IMR-90 (cell line): ENCODE measurements around the gene FAM110A. TPM values are rescaled to one million over a fixed set of nuclear protein-coding genes. Genes with fewer than 3 reads are reported as not detected.
A peak's percentile ranks its signal among the peaks of the same experiment; 100 is the strongest.

Source experiments
- ATAC-seq: fragments of 200-7000 bp; cut with Tn5 transposase; 2 replicates; pipeline ENCODE4 v1.9.1; 2020; ENCODE audit warnings: low read depth, mild to moderate bottlenecking, moderate library complexity
- BruUV-seq: library from RNA; stranded (reverse); fragments of 400-500 nt; replicated peaks from 2 replicates; lab custom pipeline; 2021; lab: Mats Ljungman, UMichigan
- CTCF ChIA-PET: fragments of 300-600 bp; formaldehyde crosslinking; extraction: SDS; loops from one replicate; lab custom pipeline; 2021; ENCODE audit warnings: antibody characterized with exemption; lab: Yijun Ruan, JAX
- POLR2A ChIA-PET: fragments of 300-600 bp; sonication (Branson Sonifier 250); formaldehyde crosslinking; loops from one replicate; lab custom pipeline; 2022; ENCODE audit warnings: antibody characterized with exemption; ENCODE audit not compliant: unreplicated experiment; lab: Charles Lee
- DNase-seq: peaks from one replicate; pipeline ENCODE4 v3.0.0; 2013
- H2AFZ ChIP-seq: replicated peaks from 2 replicates; pipeline ENCODE3; 2013; ENCODE audit warnings: low read length, mild to moderate bottlenecking; ENCODE audit not compliant: poor library complexity
- H2AK5ac ChIP-seq: 2 replicates; pipeline ENCODE4 v1.6.1; 2013; ENCODE audit warnings: low read depth, low read length, inconsistent platforms
- H2AK9ac ChIP-seq: replicated peaks from 2 replicates; pipeline ENCODE3; 2013; ENCODE audit warnings: mild to moderate bottlenecking, low read depth, low read length, moderate library complexity; ENCODE audit not compliant: poor library complexity
- H2BK120ac ChIP-seq: 2 replicates; pipeline ENCODE4 v1.6.1; 2013; ENCODE audit warnings: low read depth, low read length, inconsistent platforms
- H2BK15ac ChIP-seq: 3 replicates; pipeline ENCODE4 v1.6.1; 2013; ENCODE audit warnings: low read depth, low read length, inconsistent platforms
- H2BK20ac ChIP-seq: 2 replicates; pipeline ENCODE4 v1.6.1; 2013; ENCODE audit warnings: low read depth, mild to moderate bottlenecking, inconsistent platforms, low read length, moderate library complexity
- H2BK5ac ChIP-seq: 2 replicates; pipeline ENCODE4 v1.6.1; 2013; ENCODE audit warnings: mild to moderate bottlenecking, low read depth, low read length, inconsistent platforms; ENCODE audit not compliant: poor library complexity, severe bottlenecking
- H3K14ac ChIP-seq: replicated peaks from 2 replicates; pipeline ENCODE4 v1.6.1; 2013; ENCODE audit warnings: low read depth, low read length, inconsistent platforms
- H3K18ac ChIP-seq: 2 replicates; pipeline ENCODE4 v1.6.1; 2013; ENCODE audit warnings: low read depth, low read length, control low read depth
- H3K23ac ChIP-seq: 2 replicates; pipeline ENCODE4 v1.6.1; 2013; ENCODE audit warnings: low read depth, low read length, inconsistent platforms
- H3K27ac ChIP-seq: 2 replicates; pipeline ENCODE4 v1.5.1; 2013; ENCODE audit warnings: mild to moderate bottlenecking, control low read depth, low read length; ENCODE audit not compliant: insufficient read depth
- H3K27me3 ChIP-seq: 2 replicates; pipeline ENCODE4 v1.6.1; 2013; ENCODE audit warnings: low read length; ENCODE audit not compliant: control insufficient read depth, insufficient read depth
- H3K36me3 ChIP-seq: 2 replicates; pipeline ENCODE4 v1.6.1; 2013; ENCODE audit warnings: low read length, mixed read lengths; ENCODE audit not compliant: control insufficient read depth, insufficient read depth
- H3K4ac ChIP-seq: 2 replicates; pipeline ENCODE4 v1.6.1; 2013; ENCODE audit warnings: low read depth, low read length, inconsistent platforms
- H3K4me1 ChIP-seq: 2 replicates; pipeline ENCODE4 v1.6.1; 2013; ENCODE audit warnings: low read length, mixed read lengths; ENCODE audit not compliant: control insufficient read depth, insufficient read depth
- H3K4me2 ChIP-seq: 2 replicates; pipeline ENCODE4 v1.6.1; 2013; ENCODE audit warnings: low read depth, mild to moderate bottlenecking, control low read depth, low read length, moderate library complexity
- H3K4me3 ChIP-seq: 2 replicates; pipeline ENCODE4 v1.5.1; 2013; ENCODE audit warnings: low read depth, mild to moderate bottlenecking, control low read depth, low read length, moderate library complexity; ENCODE audit not compliant: insufficient read depth
- H3K56ac ChIP-seq: 2 replicates; pipeline ENCODE4 v1.6.1; 2013; ENCODE audit warnings: low read length, inconsistent platforms; ENCODE audit not compliant: insufficient read depth; ENCODE audit errors: extremely low read depth
- H3K79me1 ChIP-seq, 2 experiments: 2 replicates each; pipeline ENCODE4 v1.6.1; 2013; ENCODE audit warnings: low read length in 2 of 2, inconsistent platforms in 1 of 2, low read depth in 1 of 2
- H3K9ac ChIP-seq: 2 replicates; pipeline ENCODE4 v1.6.1; 2013; ENCODE audit warnings: low read depth, low read length, control low read depth
- H3K9me1 ChIP-seq: 2 replicates; pipeline ENCODE4 v1.6.1; 2013; ENCODE audit warnings: low read length, inconsistent platforms; ENCODE audit not compliant: insufficient read depth
- H3K9me3 ChIP-seq: 2 replicates; pipeline ENCODE4 v1.6.1; 2013; ENCODE audit warnings: low read length; ENCODE audit not compliant: control insufficient read depth, insufficient read depth
- H4K20me1 ChIP-seq: 2 replicates; pipeline ENCODE4 v1.6.1; 2013; ENCODE audit warnings: low read length, inconsistent platforms; ENCODE audit not compliant: insufficient read depth
- H4K5ac ChIP-seq: 2 replicates; pipeline ENCODE4 v1.6.1; 2013; ENCODE audit warnings: mild to moderate bottlenecking, low read depth, low read length, control low read depth
- H4K8ac ChIP-seq, 2 experiments: 2 replicates each; pipeline ENCODE4 v1.6.1; 2013; ENCODE audit warnings: low read depth in 2 of 2, low read length in 2 of 2, control low read depth in 1 of 2, inconsistent platforms in 1 of 2
- H4K91ac ChIP-seq: 2 replicates; pipeline ENCODE4 v1.6.1; 2013; ENCODE audit warnings: low read depth, low read length, inconsistent platforms; ENCODE audit not compliant: insufficient read depth
- BHLHE40 ChIP-seq: fragments of 150-350 bp; IDR thresholded peaks from 2 replicates; pipeline ENCODE4 v1.6.1; 2016; ENCODE audit warnings: mild to moderate bottlenecking, low read depth, low read length
- CEBPB ChIP-seq: IDR thresholded peaks from 2 replicates; pipeline ENCODE4 v1.6.1; 2012; ENCODE audit warnings: low read depth, low read length, improper control_type of control experiment
- CHD1 ChIP-seq: IDR thresholded peaks from 2 replicates; pipeline ENCODE4 v1.6.1; 2012; ENCODE audit warnings: low read depth, low read length, improper control_type of control experiment
- FOS ChIP-seq: fragments of 150-350 bp; IDR thresholded peaks from 2 replicates; pipeline ENCODE4 v1.6.1; 2016; ENCODE audit warnings: low read depth, low read length
- MAFK ChIP-seq: IDR thresholded peaks from 2 replicates; pipeline ENCODE4 v1.6.1; 2012; ENCODE audit warnings: low read depth, low read length, improper control_type of control experiment
- MAZ ChIP-seq: IDR thresholded peaks from 2 replicates; pipeline ENCODE4 v1.6.1; 2012; ENCODE audit warnings: low read depth, mild to moderate bottlenecking, low read length, improper control_type of control experiment, moderate library complexity, borderline replicate concordance
- MXI1 ChIP-seq: IDR thresholded peaks from 2 replicates; pipeline ENCODE4 v1.6.1; 2012; ENCODE audit warnings: low read depth, mild to moderate bottlenecking, low read length, moderate library complexity, borderline replicate concordance
- NFE2L2 ChIP-seq: fragments of 150-350 bp; IDR thresholded peaks from 2 replicates; pipeline ENCODE4 v1.6.1; 2016; ENCODE audit warnings: low read depth, mild to moderate bottlenecking, low read length
- RAD21 ChIP-seq: IDR thresholded peaks from 2 replicates; pipeline ENCODE4 v1.6.1; 2012; ENCODE audit warnings: low read length, improper control_type of control experiment
- RCOR1 ChIP-seq: IDR thresholded peaks from 2 replicates; pipeline ENCODE4 v1.6.1; 2012; ENCODE audit warnings: mild to moderate bottlenecking, low read length, improper control_type of control experiment; ENCODE audit not compliant: insufficient replicate concordance
- RFX5 ChIP-seq: IDR thresholded peaks from 2 replicates; pipeline ENCODE4 v1.8.0; 2012; ENCODE audit warnings: low read depth, mild to moderate bottlenecking, low read length, moderate library complexity
- SMC3 ChIP-seq: fragments of 150-350 bp; IDR thresholded peaks from 2 replicates; pipeline ENCODE4 v1.6.1; 2016; ENCODE audit warnings: low read depth, mild to moderate bottlenecking, antibody characterized with exemption, low read length, moderate library complexity
- WGBS, 2 experiments: methylation state at CpG; one replicate each; pipeline versions ENCODE4 v1.1.5 to v1.1.7; 2013; ENCODE audit warnings: missing lambda C conversion rate in 2 of 2; ENCODE audit not compliant: insufficient read length in 1 of 2; ENCODE audit errors: extremely low coverage in 2 of 2; 5-methylcytosine and 5-hydroxymethylcytosine counted together
- dilution Hi-C: fragments of 300-500 bp; cut with HindIII; formaldehyde crosslinking; loops from one replicate; pipeline ENCODE4 v1.14.3; 2018; ENCODE audit warnings: low sequenced_read_pairs; ENCODE audit not compliant: unreplicated experiment
- in situ Hi-C: fragments of 300-500 bp; cut with MboI; formaldehyde crosslinking; loops from 3 replicates; pipeline ENCODE4 v1.14.3; 2019; ENCODE audit warnings: low sequenced_read_pairs, inconsistent platforms, mixed read lengths
- intact Hi-C: fragments of 100-400 bp; cut with micrococcal nuclease; formaldehyde crosslinking; loops from 2 replicates; pipeline ENCODE4 v1.10.0; 2022
- polyA plus RNA-seq, 3 experiments: library from polyadenylated mRNA; depleted of rRNA; stranded (reverse); fragments of >200 nt; gene quantifications; 2 replicates each; pipeline ENCODE4 v1.2.3, GENCODE V29; 2012; ENCODE audit warnings: low replicate concordance in 1 of 3
- total RNA-seq: library from RNA; depleted of rRNA; stranded (reverse); fragments of >200 nt; gene quantifications from 2 replicates; pipeline ENCODE4 v1.2.3, GENCODE V29; 2012
- TF ChIP-seq, protein P1 (sequence below): fragments of 150-350 bp; IDR thresholded peaks from 2 replicates; pipeline ENCODE4 v1.6.1; 2017; ENCODE audit warnings: mild to moderate bottlenecking, antibody characterized with exemption, low read length, low read depth
- TF ChIP-seq, protein P2 (sequence below): fragments of 150-350 bp; IDR thresholded peaks from 2 replicates; pipeline ENCODE4 v1.6.1; 2016; ENCODE audit warnings: low read depth, mild to moderate bottlenecking, low read length, moderate library complexity, borderline replicate concordance
- TF ChIP-seq, protein P3 (sequence below): conservative IDR thresholded peaks from 2 replicates; pipeline ENCODE4 v1.5.1; 2012; ENCODE audit warnings: mild to moderate bottlenecking, low read depth, low read length, improper control_type of control experiment

Gene FAM110A
- total and polyA plus RNA-seq, 2 of the 4 experiments (the other 2 are of a cell fraction), result 0.36 to 3.6 TPM

DNA sequence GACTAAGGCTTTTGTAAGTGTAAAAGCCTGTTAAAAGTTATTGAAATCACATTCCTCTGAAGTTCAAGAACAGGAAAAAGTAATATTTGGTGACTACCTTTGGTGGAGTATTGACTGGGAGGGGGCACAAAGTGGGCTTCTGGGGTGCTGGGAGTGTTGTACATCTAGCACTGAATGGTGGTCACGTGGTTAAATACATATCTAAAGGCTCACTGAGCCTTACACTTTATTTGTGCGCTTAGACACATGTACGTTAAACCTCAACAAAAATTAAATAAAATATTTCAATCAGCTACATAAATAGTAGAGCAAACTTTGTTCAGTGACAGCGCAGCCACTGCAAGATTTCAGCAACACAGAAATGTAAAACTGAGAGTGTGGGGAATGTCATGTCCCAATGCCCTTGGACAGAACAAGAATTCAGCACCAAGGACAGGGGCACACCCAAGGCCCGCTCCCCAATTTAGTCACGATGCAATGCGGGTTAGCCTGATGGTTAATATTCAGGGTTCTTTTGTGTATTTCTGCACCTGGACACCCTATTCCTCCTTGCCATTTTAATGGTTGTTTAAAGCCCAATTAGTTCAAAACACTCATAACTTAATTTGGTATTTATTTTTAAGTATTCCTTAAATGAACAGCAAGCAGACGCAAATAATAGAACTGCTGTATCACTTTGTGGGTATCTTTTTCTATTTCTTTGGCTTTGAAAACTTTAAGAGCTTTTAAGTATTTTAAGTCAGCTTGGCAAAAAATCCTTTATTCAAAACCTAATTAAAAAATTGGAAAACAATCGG is 45.2 kb downstream of the FAM110A start:
- ATAC-seq (peak; percentile 60), DNase-seq (peak; percentile 20)
- Histone ChIP-seq H3K56ac (no peak overlapping the region), H4K5ac (no peak overlapping the region), H4K20me1 (no peaks in the 10 kb centered on the region), H2AK9ac (no peak overlapping the region), H3K4me1 (no peaks in the 10 kb centered on the region), H3K4ac (no peak overlapping the region), H3K4me2 (no peak overlapping the region), H3K4me3 (no peak overlapping the region), H3K9ac (no peak overlapping the region), H3K27ac (no peak overlapping the region), H2BK20ac (no peak overlapping the region), H4K91ac (no peak overlapping the region), H3K18ac (no peak overlapping the region), H3K9me3 (no peaks in the 10 kb centered on the region), H3K27me3 (no peaks in the 10 kb centered on the region), H2AFZ (no peak overlapping the region), H2AK5ac (no peak overlapping the region), H3K14ac (no peak overlapping the region), H3K23ac (no peak overlapping the region), H2BK120ac (no peak overlapping the region), H2BK5ac (no peak overlapping the region), H3K9me1 (0 out of 2 replicates have a peak, but pooled peaks cover 2% of the 10 kb centered on the region), H4K8ac (no peak overlapping the region), H2BK15ac (no peak overlapping the region), H3K79me1 (no peaks in the 10 kb centered on the region), H3K36me3 (no peaks in the 10 kb centered on the region)
- dilution Hi-C loops, result no loop called here
- no CpG with 5 or more reads among the region's 9 CpGs for WGBS, 2 experiments
- in situ Hi-C loops, result no loop called here
- POLR2A ChIA-PET, result no interaction called here
- BruUV-seq, result no TSS peak
- CTCF ChIA-PET, result interaction anchor here (1.3 kb wide), 1 partner anchor 60 kb away, joined by 6 read pairs; no protein-coding TSS in a partner anchor
- intact Hi-C loops, result no loop called here
- TF ChIP-seq BHLHE40, result no peak
- TF ChIP-seq FOS, result no peak
- TF ChIP-seq, protein P1, sequence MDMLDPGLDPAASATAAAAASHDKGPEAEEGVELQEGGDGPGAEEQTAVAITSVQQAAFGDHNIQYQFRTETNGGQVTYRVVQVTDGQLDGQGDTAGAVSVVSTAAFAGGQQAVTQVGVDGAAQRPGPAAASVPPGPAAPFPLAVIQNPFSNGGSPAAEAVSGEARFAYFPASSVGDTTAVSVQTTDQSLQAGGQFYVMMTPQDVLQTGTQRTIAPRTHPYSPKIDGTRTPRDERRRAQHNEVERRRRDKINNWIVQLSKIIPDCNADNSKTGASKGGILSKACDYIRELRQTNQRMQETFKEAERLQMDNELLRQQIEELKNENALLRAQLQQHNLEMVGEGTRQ, result no peak
- TF ChIP-seq MXI1, result no peak
- no peak for TF ChIP-seq RFX5
- TF ChIP-seq CEBPB, result no peak
- TF ChIP-seq, protein P2, sequence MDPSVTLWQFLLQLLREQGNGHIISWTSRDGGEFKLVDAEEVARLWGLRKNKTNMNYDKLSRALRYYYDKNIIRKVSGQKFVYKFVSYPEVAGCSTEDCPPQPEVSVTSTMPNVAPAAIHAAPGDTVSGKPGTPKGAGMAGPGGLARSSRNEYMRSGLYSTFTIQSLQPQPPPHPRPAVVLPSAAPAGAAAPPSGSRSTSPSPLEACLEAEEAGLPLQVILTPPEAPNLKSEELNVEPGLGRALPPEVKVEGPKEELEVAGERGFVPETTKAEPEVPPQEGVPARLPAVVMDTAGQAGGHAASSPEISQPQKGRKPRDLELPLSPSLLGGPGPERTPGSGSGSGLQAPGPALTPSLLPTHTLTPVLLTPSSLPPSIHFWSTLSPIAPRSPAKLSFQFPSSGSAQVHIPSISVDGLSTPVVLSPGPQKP, result no peak
- TF ChIP-seq MAFK, result no peak
- no peak for TF ChIP-seq NFE2L2
- TF ChIP-seq, protein P3, sequence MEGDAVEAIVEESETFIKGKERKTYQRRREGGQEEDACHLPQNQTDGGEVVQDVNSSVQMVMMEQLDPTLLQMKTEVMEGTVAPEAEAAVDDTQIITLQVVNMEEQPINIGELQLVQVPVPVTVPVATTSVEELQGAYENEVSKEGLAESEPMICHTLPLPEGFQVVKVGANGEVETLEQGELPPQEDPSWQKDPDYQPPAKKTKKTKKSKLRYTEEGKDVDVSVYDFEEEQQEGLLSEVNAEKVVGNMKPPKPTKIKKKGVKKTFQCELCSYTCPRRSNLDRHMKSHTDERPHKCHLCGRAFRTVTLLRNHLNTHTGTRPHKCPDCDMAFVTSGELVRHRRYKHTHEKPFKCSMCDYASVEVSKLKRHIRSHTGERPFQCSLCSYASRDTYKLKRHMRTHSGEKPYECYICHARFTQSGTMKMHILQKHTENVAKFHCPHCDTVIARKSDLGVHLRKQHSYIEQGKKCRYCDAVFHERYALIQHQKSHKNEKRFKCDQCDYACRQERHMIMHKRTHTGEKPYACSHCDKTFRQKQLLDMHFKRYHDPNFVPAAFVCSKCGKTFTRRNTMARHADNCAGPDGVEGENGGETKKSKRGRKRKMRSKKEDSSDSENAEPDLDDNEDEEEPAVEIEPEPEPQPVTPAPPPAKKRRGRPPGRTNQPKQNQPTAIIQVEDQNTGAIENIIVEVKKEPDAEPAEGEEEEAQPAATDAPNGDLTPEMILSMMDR, result no peak
- TF ChIP-seq SMC3, result no peak
- no peak for TF ChIP-seq RCOR1
- TF ChIP-seq RAD21, result no peak
- no peak for TF ChIP-seq MAZ
- no peak for TF ChIP-seq CHD1
